ENCODE results near the gene SLC25A51.

The SLC25A51 gene

GRCh38 chr9:37928552-37929430 lies 24.9 kb upstream of the SLC25A51 start:
- no peak overlapping the region for H3K4me3 ChIP-seq (ENCODE audit: low read depth, low read length)
- no peak for DNase-seq (ENCODE audit: low read depth)
- TF ChIP-seq CTCF (IDR thresholded peaks at IDR 0.05; ENCODE audit: control insufficient read depth, extremely low read depth, insufficient read depth), result no peak

DNA sequence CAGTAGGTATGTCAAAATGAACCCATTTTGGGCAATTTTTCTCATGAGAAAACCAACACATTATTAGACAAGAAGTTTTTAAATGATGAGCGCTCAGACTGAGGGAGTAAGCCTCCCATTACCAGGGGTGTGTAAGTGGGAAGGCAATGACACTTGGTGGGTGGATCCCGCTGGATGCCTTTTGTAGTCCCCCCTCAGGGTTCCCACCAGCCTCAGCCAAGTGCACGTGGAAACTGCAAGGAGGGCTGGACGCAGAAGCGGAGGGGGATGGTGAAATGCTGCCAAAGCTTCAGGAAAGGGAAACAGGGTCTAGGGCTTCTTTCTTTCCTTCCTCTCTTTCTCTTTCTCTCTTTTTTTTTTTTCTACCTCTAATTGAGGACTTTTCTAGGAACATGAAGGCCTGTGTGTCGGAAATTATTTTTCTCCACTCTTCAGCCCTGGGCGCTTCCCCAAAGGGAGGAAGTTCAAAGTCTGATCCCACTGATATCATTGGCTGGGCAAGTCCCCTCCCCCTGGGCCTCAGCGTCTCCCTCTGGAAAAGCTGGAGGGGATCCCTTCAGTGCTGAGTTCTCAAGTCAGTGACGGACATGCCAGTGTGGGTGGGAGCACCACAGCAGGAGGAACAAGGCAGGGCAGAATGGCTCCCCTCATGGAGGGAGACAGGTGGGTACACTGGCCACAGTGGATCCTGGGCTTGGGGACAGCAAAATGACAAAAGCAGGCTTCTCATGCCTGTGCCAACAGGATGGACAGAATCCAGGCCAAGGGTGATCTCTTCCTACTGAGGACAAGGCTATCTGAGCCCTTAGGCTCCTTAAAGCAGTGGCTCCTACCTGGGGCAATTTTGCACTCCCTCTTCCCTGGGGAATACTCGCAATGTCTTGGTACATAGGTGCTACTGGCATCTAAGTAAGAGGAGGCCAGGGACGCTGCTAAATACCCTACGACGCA lies 23.9 kb upstream of the SLC25A51 start:
- TF ChIP-seq CTCF (IDR thresholded peaks at IDR 0.05; ENCODE audit: control insufficient read depth, extremely low read depth, insufficient read depth), result no peak
- no peak for DNase-seq (ENCODE audit: low read depth)
- no peak overlapping the region for H3K4me3 ChIP-seq (ENCODE audit: low read depth, low read length)

DNA sequence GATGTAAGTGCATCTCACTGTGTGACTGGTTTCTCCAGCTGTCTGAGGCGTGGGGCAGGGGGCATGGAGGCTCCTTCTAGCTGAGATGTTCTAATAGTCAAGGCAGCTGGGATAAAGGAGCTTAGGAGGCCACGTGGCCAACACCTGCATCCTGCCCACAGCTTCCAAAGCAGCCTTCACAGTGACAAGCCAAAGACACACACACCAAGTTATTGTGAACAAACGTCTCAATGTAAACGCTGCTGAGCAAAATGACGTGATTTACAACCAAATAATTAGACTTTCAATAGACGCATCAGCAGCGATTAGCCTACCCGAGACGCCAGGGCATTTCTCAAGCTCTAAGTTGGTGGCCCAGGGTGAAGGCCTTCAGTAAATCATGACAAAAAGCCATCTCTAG lies 23.2 kb upstream of the SLC25A51 start:
- H3K4me3 ChIP-seq (ENCODE audit: low read depth, low read length), result no peak overlapping the region
- no peak for DNase-seq (ENCODE audit: low read depth)
- no peak for TF ChIP-seq CTCF (IDR thresholded peaks at IDR 0.05; ENCODE audit: control insufficient read depth, extremely low read depth, insufficient read depth)

DNA sequence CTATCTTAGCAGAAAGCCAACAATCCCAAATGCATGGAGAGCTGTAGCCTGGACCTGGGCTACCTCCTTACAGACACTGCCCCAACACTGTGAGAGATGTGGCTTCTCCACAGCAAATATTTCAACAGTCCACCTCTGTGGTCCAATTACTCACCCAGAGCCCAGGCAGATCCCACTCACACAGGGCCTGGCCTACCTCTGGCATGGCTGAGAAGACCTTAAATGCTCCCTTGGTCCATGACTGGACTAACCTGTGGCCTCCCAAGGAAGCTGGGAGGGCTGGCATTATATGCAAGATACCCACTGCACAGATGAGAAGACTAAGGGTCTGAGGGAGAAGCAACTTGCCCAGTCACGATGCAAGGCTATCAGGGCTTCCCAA lies 22.8 kb upstream of the SLC25A51 start:
- TF ChIP-seq CTCF (IDR thresholded peaks at IDR 0.05; ENCODE audit: control insufficient read depth, extremely low read depth, insufficient read depth), result no peak
- DNase-seq (ENCODE audit: low read depth), result no peak
- H3K4me3 ChIP-seq (ENCODE audit: low read depth, low read length), result no peak overlapping the region

DNA sequence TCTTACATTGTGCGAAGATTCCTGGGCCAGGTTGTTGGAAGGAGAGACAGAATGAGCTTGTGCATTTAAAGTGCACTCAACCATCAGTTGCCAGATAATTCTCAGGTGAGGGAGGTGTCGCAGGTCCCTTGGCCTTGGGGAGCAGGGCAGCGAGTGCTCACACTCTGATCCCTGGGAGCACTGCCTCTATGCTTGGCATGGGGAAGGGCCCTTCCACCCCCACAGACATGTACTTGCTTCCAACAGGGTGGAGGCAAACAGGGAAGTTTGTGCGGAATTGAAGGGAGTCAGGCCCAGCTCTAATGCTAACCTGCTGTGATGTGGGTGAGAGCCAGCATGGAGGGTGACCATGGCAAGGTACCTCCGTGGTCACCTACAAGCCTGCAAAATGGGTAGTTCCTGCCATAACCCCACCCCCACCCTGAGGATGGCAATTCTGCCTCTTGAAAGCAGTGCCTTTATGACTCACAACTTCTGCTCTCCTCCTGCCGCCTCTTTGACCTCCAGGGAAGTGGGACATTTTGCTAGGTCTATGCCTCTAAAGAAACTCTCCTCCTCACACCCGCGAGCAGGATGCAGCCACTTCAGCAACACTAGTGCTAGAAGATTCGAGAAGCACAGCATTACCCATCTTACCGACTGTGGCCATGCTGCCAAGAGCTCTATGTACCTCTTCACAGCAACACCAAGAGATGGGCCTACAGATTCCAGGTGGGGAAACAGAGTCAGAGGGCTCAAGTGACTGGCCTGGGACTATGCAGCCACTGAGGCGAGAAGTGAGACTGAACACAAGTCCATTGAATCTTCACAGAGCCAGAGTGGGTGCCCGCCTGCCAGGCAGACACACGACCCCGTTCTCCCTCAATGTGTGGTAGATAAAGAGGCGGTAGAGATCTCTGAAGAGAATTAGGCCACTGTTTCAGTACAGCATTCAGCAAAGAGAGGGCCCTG lies 22.1 kb upstream of the SLC25A51 start:
- H3K4me3 ChIP-seq (ENCODE audit: low read depth, low read length), result no peak overlapping the region
- no peak for DNase-seq (ENCODE audit: low read depth)
- no peak for TF ChIP-seq CTCF (IDR thresholded peaks at IDR 0.05; ENCODE audit: control insufficient read depth, extremely low read depth, insufficient read depth)

- H3K4me3 ChIP-seq (ENCODE audit: low read depth, low read length), result no peak overlapping the region
- no peak for DNase-seq (ENCODE audit: low read depth)
- no peak for TF ChIP-seq CTCF (IDR thresholded peaks at IDR 0.05; ENCODE audit: control insufficient read depth, extremely low read depth, insufficient read depth)
Observed at GRCh38 chr9:37925006-37925405, 21.1 kb upstream of the SLC25A51 start.

All from LNCaP clone FGC (cell line).